K562 (cell line): ENCODE results near the gene RNF145. TPM values are rescaled to one million over a fixed set of nuclear protein-coding genes. Genes with fewer than 3 reads are reported as not detected.

ENCODE experiments used
- ATAC-seq: fragments of 200-7000 bp; cut with Tn5 transposase; 3 replicates; pipeline ENCODE4 v1.9.1; 2020; ENCODE audit warnings: moderate library complexity
- BruUV-seq: library from RNA; stranded (reverse); fragments of 400-500 nt; replicated peaks from 2 replicates; lab custom pipeline; 2021; lab: Mats Ljungman, UMichigan
- CTCF ChIA-PET: fragments of 300-600 bp; formaldehyde crosslinking; extraction: SDS; loops from one replicate; lab custom pipeline; 2021; ENCODE audit warnings: low intra/inter-chr PET ratio; lab: Yijun Ruan, JAX
- POLR2A ChIA-PET: fragments of 300-600, 350-650 bp; sonication (Branson Sonifier 250); formaldehyde crosslinking; extraction: SDS; loops from one replicate; lab custom pipeline; 2021; ENCODE audit warnings: antibody characterized with exemption, inconsistent platforms; lab: Yijun Ruan, JAX
- DNase-seq, 4 experiments: peaks; one replicate each; pipeline versions ENCODE4 v3.0.0 to v3.0.0-alpha.2; 2011 to 2018; ENCODE audit warnings: low spot score in 3 of 4, mixed read lengths in 3 of 4; ENCODE audit errors: extremely low read depth in 1 of 4
- FAIRE-seq: peaks from 2 replicates; lab custom pipeline; 2011; peaks lifted over from hg19 to GRCh38; lab: Jason Lieb, UNC
- H2AFZ ChIP-seq: 2 replicates; pipeline ENCODE4 v1.6.0; 2011; ENCODE audit warnings: low read depth, low read length, control low read depth, inconsistent platforms
- H3K27ac ChIP-seq: fragments of 200-600 bp; 3 replicates; pipeline ENCODE4 v1.8.0; 2011; ENCODE audit warnings: low read depth, mild to moderate bottlenecking, control low read depth, inconsistent platforms, low read length, moderate library complexity, mixed read lengths; ENCODE audit errors: extremely low read depth
- H3K27me3 ChIP-seq, 2 experiments: fragments of 300-600 bp in 1 of 2; 2 replicates in 1 of 2; 3 replicates in 1 of 2; pipeline versions ENCODE4 v1.6.0 to v1.8.0; 2011; ENCODE audit warnings: inconsistent platforms in 2 of 2, low read length in 2 of 2, mild to moderate bottlenecking in 1 of 2, mixed read lengths in 1 of 2, moderate library complexity in 1 of 2; ENCODE audit not compliant: control insufficient read depth in 2 of 2, insufficient read depth in 2 of 2
- H3K36me3 ChIP-seq: fragments of 300-600 bp; 3 replicates; pipeline ENCODE4 v1.8.0; 2011; ENCODE audit warnings: mild to moderate bottlenecking, low read length, inconsistent platforms; ENCODE audit not compliant: control insufficient read depth, insufficient read depth
- H3K4me1 ChIP-seq, 2 experiments: fragments of 200-600 bp in 1 of 2; replicated peaks in 1 of 2; 2 replicates in 1 of 2; 3 replicates in 1 of 2; pipeline versions ENCODE4 v1.5.1 to v1.8.0; 2011; ENCODE audit warnings: inconsistent platforms in 2 of 2, low read length in 2 of 2, mild to moderate bottlenecking in 1 of 2, mixed read lengths in 1 of 2, moderate library complexity in 1 of 2; ENCODE audit not compliant: control insufficient read depth in 2 of 2, insufficient read depth in 2 of 2
- H3K4me2 ChIP-seq: 2 replicates; pipeline ENCODE4 v1.6.1; 2011; ENCODE audit warnings: low read length, control low read depth, inconsistent platforms, mixed read lengths; ENCODE audit not compliant: insufficient read depth
- H3K4me3 ChIP-seq: fragments of 200-600 bp; sonication (generic), shearing (Covaris generic); 2 replicates; pipeline ENCODE4 v1.5.1; 2016; ENCODE audit warnings: control low read depth, inconsistent platforms
- H3K79me2 ChIP-seq: fragments of 200-600 bp; 3 replicates; pipeline ENCODE4 v1.8.0; 2011; ENCODE audit warnings: low read length, inconsistent platforms; ENCODE audit not compliant: control insufficient read depth, insufficient read depth
- H3K9ac ChIP-seq, 2 experiments: 2 replicates each; pipeline versions ENCODE4 v1.6.0 to v1.6.1; 2011; ENCODE audit warnings: low read depth in 2 of 2, low read length in 2 of 2, control low read depth in 1 of 2, inconsistent platforms in 1 of 2, mild to moderate bottlenecking in 1 of 2, mixed read lengths in 1 of 2; ENCODE audit not compliant: insufficient read depth in 1 of 2
- H3K9me1 ChIP-seq: one replicate; pipeline ENCODE4 v1.6.0; 2011; ENCODE audit warnings: inconsistent platforms, mild to moderate bottlenecking, low read length, moderate library complexity; ENCODE audit not compliant: control insufficient read depth, insufficient read depth
- H3K9me3 ChIP-seq: replicated peaks from 2 replicates; pipeline ENCODE4 v1.5.1; 2011; ENCODE audit warnings: low read depth, low read length, inconsistent platforms; ENCODE audit not compliant: control insufficient read depth, insufficient read depth
- H4K20me1 ChIP-seq: replicated peaks from 2 replicates; pipeline ENCODE4 v1.6.1; 2011; ENCODE audit warnings: low read length, inconsistent platforms, mixed read lengths; ENCODE audit not compliant: control insufficient read depth, insufficient read depth
- CBX2 ChIP-seq: fragments of 200-600 bp; sonication (generic); IDR thresholded peaks from one replicate; pipeline ENCODE4 v1.6.1; 2012; ENCODE audit warnings: mild to moderate bottlenecking, low read length, inconsistent platforms; ENCODE audit not compliant: insufficient read depth, poor library complexity, severe bottlenecking
- HINFP ChIP-seq: fragments of 450-650 bp; conservative IDR thresholded peaks from 2 replicates; pipeline ENCODE4 v1.6.1; 2016; ENCODE audit warnings: missing genetic modification characterization, low read depth, mild to moderate bottlenecking, control low read depth, missing compliant biosample characterization
- PRDM10 ChIP-seq: fragments of 450-650 bp; IDR thresholded peaks from 2 replicates; pipeline ENCODE4 v1.6.1; 2018; ENCODE audit not compliant: partially characterized antibody
- SOX6 ChIP-seq: fragments of 450-650 bp; IDR thresholded peaks from 2 replicates; pipeline ENCODE4 v1.6.1; 2014; ENCODE audit warnings: mild to moderate bottlenecking
- TCF3 ChIP-seq: sonication (generic); formaldehyde crosslinking; IDR thresholded peaks from 2 replicates; pipeline ENCODE4 v1.4.0; 2020; ENCODE audit warnings: mild to moderate bottlenecking, missing genetic modification reagents
- ZC3H8 ChIP-seq: fragments of 450-650 bp; IDR thresholded peaks from 2 replicates; pipeline ENCODE4 v1.6.1; 2017
- ZNF77 ChIP-seq: fragments of 250-450 bp; sonication (Bioruptor Pico); IDR thresholded peaks from 2 replicates; pipeline ENCODE4 v1.5.0; 2020
- WGBS: fragments of 100-300 bp; shearing (Covaris generic); methylation state at CpG from one replicate; pipeline ENCODE4 v1.1.6; 2016; ENCODE audit warnings: low coverage, mixed read lengths; ENCODE audit not compliant: insufficient coverage; ENCODE audit errors: missing lambda C conversion rate; 5-methylcytosine and 5-hydroxymethylcytosine counted together
- in situ Hi-C: fragments of 300-500 bp; cut with MboI; formaldehyde crosslinking; loops from 4 replicates; pipeline ENCODE4 v1.15.0; 2018; ENCODE audit warnings: inconsistent platforms, mixed read lengths
- intact Hi-C: fragments of 100-400 bp; cut with micrococcal nuclease; formaldehyde crosslinking; loops from 2 replicates; pipeline ENCODE4 v1.14.2; 2022
- polyA plus RNA-seq, 8 experiments: library from polyadenylated mRNA; depleted of rRNA in 4 of 8; stranded (reverse) in 5 of 8; unstranded in 3 of 8; fragments of >200 nt; fragmentation: Nextera tagmentation in 2 of 8; fragmentation: Illumina TruSeq in 1 of 8; extraction: Ambion mirVana in 2 of 8; extraction: Trizol in 1 of 8; gene quantifications; 2 replicates each; pipeline versions ENCODE4 v1.2.1 to v1.2.3, GENCODE V29; 2011 to 2014; ENCODE audit warnings: inconsistent platforms in 1 of 8, missing spikeins in 1 of 8
- total RNA-seq, 7 experiments: library from RNA; depleted of rRNA in 6 of 7; stranded (reverse); fragments of >200 nt in 6 of 7; fragmentation: Illumina TruSeq in 2 of 7; extraction: Trizol in 2 of 7; gene quantifications; 2 replicates each; pipeline versions ENCODE4 v1.2.1 to v1.2.3, GENCODE V29; 2011 to 2021; ENCODE audit warnings: low replicate concordance in 1 of 7
- TF ChIP-seq, protein P1 (sequence below), 2 experiments: fragments of 150-350 bp in 1 of 2; IDR thresholded peaks; 2 replicates each; pipeline ENCODE4 v1.6.1; 2012 to 2016; ENCODE audit warnings: low read depth in 2 of 2, low read length in 2 of 2, mild to moderate bottlenecking in 1 of 2, moderate library complexity in 1 of 2
- TF ChIP-seq, protein P2 (sequence below): fragments of 450-650 bp; IDR thresholded peaks from 2 replicates; pipeline ENCODE4 v1.6.1; 2017; ENCODE audit warnings: antibody characterized with exemption
- TF ChIP-seq, protein P3 (sequence below): sonication (generic); formaldehyde crosslinking; IDR thresholded peaks from 2 replicates; pipeline ENCODE4 v1.8.1; 2023; ENCODE audit warnings: mild to moderate bottlenecking, missing genetic modification reagents

The RNF145 gene
- total and polyA plus RNA-seq, 9 of the 15 experiments (the other 6 are each of a cell fraction or from before 2014, with no cell fraction given) = 13.6 to 40.7 (median 25.4) TPM

GRCh38 chr5:159184236-159184635, 25.1 kb downstream of the RNF145 start:
- in situ Hi-C loops = no loop called here
- TF ChIP-seq ZC3H8 = no peak
- TF ChIP-seq TCF3 = no peak
- TF ChIP-seq SOX6 = no peak
- TF ChIP-seq CBX2 = no peak
- TF ChIP-seq, protein P1, sequence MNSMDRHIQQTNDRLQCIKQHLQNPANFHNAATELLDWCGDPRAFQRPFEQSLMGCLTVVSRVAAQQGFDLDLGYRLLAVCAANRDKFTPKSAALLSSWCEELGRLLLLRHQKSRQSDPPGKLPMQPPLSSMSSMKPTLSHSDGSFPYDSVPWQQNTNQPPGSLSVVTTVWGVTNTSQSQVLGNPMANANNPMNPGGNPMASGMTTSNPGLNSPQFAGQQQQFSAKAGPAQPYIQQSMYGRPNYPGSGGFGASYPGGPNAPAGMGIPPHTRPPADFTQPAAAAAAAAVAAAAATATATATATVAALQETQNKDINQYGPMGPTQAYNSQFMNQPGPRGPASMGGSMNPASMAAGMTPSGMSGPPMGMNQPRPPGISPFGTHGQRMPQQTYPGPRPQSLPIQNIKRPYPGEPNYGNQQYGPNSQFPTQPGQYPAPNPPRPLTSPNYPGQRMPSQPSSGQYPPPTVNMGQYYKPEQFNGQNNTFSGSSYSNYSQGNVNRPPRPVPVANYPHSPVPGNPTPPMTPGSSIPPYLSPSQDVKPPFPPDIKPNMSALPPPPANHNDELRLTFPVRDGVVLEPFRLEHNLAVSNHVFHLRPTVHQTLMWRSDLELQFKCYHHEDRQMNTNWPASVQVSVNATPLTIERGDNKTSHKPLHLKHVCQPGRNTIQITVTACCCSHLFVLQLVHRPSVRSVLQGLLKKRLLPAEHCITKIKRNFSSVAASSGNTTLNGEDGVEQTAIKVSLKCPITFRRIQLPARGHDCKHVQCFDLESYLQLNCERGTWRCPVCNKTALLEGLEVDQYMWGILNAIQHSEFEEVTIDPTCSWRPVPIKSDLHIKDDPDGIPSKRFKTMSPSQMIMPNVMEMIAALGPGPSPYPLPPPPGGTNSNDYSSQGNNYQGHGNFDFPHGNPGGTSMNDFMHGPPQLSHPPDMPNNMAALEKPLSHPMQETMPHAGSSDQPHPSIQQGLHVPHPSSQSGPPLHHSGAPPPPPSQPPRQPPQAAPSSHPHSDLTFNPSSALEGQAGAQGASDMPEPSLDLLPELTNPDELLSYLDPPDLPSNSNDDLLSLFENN (IDR thresholded peaks at IDR 0.05; ENCODE audit: low read depth in 2 of 2, low read length in 2 of 2) = no peak
- TF ChIP-seq PRDM10 = no peak
- TF ChIP-seq HINFP (tag) = no peak
- TF ChIP-seq, protein P2, sequence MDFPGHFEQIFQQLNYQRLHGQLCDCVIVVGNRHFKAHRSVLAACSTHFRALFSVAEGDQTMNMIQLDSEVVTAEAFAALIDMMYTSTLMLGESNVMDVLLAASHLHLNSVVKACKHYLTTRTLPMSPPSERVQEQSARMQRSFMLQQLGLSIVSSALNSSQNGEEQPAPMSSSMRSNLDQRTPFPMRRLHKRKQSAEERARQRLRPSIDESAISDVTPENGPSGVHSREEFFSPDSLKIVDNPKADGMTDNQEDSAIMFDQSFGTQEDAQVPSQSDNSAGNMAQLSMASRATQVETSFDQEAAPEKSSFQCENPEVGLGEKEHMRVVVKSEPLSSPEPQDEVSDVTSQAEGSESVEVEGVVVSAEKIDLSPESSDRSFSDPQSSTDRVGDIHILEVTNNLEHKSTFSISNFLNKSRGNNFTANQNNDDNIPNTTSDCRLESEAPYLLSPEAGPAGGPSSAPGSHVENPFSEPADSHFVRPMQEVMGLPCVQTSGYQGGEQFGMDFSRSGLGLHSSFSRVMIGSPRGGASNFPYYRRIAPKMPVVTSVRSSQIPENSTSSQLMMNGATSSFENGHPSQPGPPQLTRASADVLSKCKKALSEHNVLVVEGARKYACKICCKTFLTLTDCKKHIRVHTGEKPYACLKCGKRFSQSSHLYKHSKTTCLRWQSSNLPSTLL = no peak
- TF ChIP-seq, protein P3, sequence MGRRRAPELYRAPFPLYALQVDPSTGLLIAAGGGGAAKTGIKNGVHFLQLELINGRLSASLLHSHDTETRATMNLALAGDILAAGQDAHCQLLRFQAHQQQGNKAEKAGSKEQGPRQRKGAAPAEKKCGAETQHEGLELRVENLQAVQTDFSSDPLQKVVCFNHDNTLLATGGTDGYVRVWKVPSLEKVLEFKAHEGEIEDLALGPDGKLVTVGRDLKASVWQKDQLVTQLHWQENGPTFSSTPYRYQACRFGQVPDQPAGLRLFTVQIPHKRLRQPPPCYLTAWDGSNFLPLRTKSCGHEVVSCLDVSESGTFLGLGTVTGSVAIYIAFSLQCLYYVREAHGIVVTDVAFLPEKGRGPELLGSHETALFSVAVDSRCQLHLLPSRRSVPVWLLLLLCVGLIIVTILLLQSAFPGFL (CRISPR knock-in tag) = no peak
- no peak for TF ChIP-seq ZNF77 (CRISPR knock-in tag)

More at GRCh38 chr5:159184236-159184635, 25.1 kb downstream of the RNF145 start:
- peaks cover 66% of the 10 kb centered on the region for H3K79me2 ChIP-seq
- H3K9ac ChIP-seq = no peak overlapping the region
- no peak overlapping the region for H3K4me3 ChIP-seq
- POLR2A ChIA-PET = no interaction called here
- H3K36me3 ChIP-seq = peaks cover 58% of the 10 kb centered on the region
- no TSS peak for BruUV-seq
- no peaks in the 10 kb centered on the region for H3K9me1 ChIP-seq
- H3K27me3 ChIP-seq = no peaks in the 10 kb centered on the region
- 76% methylated on average over 3 of the region's 3 CpGs for WGBS
- H3K4me1 ChIP-seq = peaks cover 0 to 10% of the 10 kb centered on the region in 2 experiments; a peak in 3 of 5 replicates
- intact Hi-C loops = no loop called here
- no peaks in the 10 kb centered on the region for H3K9me3 ChIP-seq
- no peaks in the 10 kb centered on the region for H4K20me1 ChIP-seq
- CTCF ChIA-PET = no interaction called here
- DNase-seq = no peak
- no peak for FAIRE-seq
- H3K27ac ChIP-seq = no peak overlapping the region
- no peak overlapping the region for H2AFZ ChIP-seq
- no peak for ATAC-seq
- no peak overlapping the region for H3K4me2 ChIP-seq
